Stimulated activated CD4-positive, alpha-beta T cell treated with anti-CD3 and anti-CD28 coated beads, Interleukin-15, amount 100 ng/mL, for 48 hours (primary cell): ENCODE measurements around the gene ARHGEF40.

Experiments used
- DNase-seq, 2 donors: peaks; one replicate each; pipeline ENCODE4 v3.0.0-alpha.2; 2020; ENCODE audit warnings: low read depth in 2 of 2

ARHGEF40 gene

GRCh38 chr14:21098076-21098891 lies 28.2 kb downstream of the ARHGEF40 start, which contains the start of gene ZNF219:
Gene ZNF219, minus strand, starts transcription at chr14:21098655. Its CDS starts 5,064 bp downstream, at chr14:21093591.
- DNase-seq, result no peak

- DNase-seq, result no peak
Observed at GRCh38 chr14:21098892-21099595, 28.9 kb downstream of the ARHGEF40 start.

- DNase-seq, result no peak
Observed at GRCh38 chr14:21099596-21099985, 29.5 kb downstream of the ARHGEF40 start.

GRCh38 chr14:21100931-21101330 lies 30.8 kb downstream of the ARHGEF40 start, which contains the start of gene TMEM253:
Gene TMEM253, plus strand, starts transcription at chr14:21101066. Its CDS starts 278 bp downstream, at chr14:21101344.
- DNase-seq, result no peak

- DNase-seq, result no peak
Observed at GRCh38 chr14:21101802-21102413, 31.8 kb downstream of the ARHGEF40 start.

GRCh38 chr14:21102521-21103410 lies 32.7 kb downstream of the ARHGEF40 start:
- DNase-seq, result no peak

GRCh38 chr14:21103411-21103709 lies 33.3 kb downstream of the ARHGEF40 start:
- DNase-seq, result no peak

- DNase-seq, result peak; percentile 93 to 94
Observed at GRCh38 chr14:21103710-21104447, 33.8 kb downstream of the ARHGEF40 start.

GRCh38 chr14:21104448-21105060 lies 34.5 kb downstream of the ARHGEF40 start:
- DNase-seq, result peak; percentile 48 to 61

- DNase-seq, result no peak
Observed at GRCh38 chr14:21105095-21105494, 35.0 kb downstream of the ARHGEF40 start.

GRCh38 chr14:21106176-21106497 lies 36.0 kb downstream of the ARHGEF40 start:
- no peak for DNase-seq

- DNase-seq, result peak; percentile 57 to 68
Observed at GRCh38 chr14:21106498-21107282, 36.6 kb downstream of the ARHGEF40 start.

- no peak for DNase-seq
Observed at GRCh38 chr14:21107283-21107800, 37.2 kb downstream of the ARHGEF40 start.

- no peak for DNase-seq
Observed at GRCh38 chr14:21108791-21109190, 38.7 kb downstream of the ARHGEF40 start.

GRCh38 chr14:21109377-21110138 lies 39.5 kb downstream of the ARHGEF40 start:
- DNase-seq, result peak in 1 of 2 donors; percentile 45

GRCh38 chr14:21112255-21112654 lies 42.2 kb downstream of the ARHGEF40 start:
- DNase-seq, result no peak

- DNase-seq, result no peak
Observed at GRCh38 chr14:21113369-21113768, 43.3 kb downstream of the ARHGEF40 start.

GRCh38 chr14:21118933-21119332 lies 48.8 kb downstream of the ARHGEF40 start:
- DNase-seq, result no peak

GRCh38 chr14:21120686-21121085 lies 50.6 kb downstream of the ARHGEF40 start:
- DNase-seq, result no peak
